SU-DHL-6 (cell line): ENCODE measurements around the gene CRK.

ENCODE experiments used
- EZH2phosphoT487 ChIP-seq: fragments of 200-600 bp; sonication (generic), shearing (Covaris generic); conservative IDR thresholded peaks from 2 replicates; pipeline ENCODE4 v1.6.1; 2018; ENCODE audit warnings: mild to moderate bottlenecking, antibody characterized with exemption, low read length, moderate library complexity, mixed read lengths
- TF ChIP-seq, protein P1 (sequence below): fragments of 200-600 bp; sonication (generic); IDR thresholded peaks from one replicate; pipeline ENCODE4 v1.5.1; 2017; ENCODE audit warnings: antibody characterized with exemption, mild to moderate bottlenecking, low read length, moderate library complexity; ENCODE audit not compliant: insufficient read depth, poor library complexity, severe bottlenecking

DNA sequence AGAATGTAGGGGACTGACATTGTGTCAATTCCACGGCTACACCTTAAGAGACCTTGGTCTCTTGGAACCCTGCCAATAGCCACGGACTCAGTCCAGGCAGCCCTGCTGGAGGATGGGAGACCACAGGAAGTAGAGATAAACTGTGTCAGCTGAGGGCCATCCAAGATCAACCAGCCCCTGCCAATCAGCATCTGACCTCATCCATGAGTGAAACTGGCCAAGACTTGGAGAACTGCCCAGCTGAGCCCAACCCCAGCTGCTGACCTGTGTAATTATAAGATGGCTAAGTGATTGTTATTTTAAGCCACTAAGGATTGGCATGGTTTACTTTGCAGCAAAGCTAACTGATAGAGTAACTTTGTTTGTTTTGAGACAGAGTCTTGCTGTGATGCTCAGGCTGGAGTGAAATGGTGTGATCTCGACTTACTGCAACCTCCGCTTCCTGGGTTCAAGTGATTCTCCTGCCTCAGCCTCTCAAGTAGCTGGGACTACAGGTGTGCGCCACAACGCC is 42.7 kb downstream of the CRK start:
- TF ChIP-seq, protein P1, sequence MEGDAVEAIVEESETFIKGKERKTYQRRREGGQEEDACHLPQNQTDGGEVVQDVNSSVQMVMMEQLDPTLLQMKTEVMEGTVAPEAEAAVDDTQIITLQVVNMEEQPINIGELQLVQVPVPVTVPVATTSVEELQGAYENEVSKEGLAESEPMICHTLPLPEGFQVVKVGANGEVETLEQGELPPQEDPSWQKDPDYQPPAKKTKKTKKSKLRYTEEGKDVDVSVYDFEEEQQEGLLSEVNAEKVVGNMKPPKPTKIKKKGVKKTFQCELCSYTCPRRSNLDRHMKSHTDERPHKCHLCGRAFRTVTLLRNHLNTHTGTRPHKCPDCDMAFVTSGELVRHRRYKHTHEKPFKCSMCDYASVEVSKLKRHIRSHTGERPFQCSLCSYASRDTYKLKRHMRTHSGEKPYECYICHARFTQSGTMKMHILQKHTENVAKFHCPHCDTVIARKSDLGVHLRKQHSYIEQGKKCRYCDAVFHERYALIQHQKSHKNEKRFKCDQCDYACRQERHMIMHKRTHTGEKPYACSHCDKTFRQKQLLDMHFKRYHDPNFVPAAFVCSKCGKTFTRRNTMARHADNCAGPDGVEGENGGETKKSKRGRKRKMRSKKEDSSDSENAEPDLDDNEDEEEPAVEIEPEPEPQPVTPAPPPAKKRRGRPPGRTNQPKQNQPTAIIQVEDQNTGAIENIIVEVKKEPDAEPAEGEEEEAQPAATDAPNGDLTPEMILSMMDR = no peak
- no peak for TF ChIP-seq EZH2phosphoT487
